HT-29 (cell line): ENCODE data around the gene SLC39A6. TPM values are rescaled to one million over a fixed set of nuclear protein-coding genes. Genes with fewer than 3 reads are reported as not detected.

Experiments used
- DNase-seq: peaks from one replicate; pipeline ENCODE4 v3.0.0-alpha.2; 2015; ENCODE audit warnings: low spot score
- total RNA-seq: library from RNA; depleted of rRNA; stranded (reverse); fragments of >200 nt; shearing (Covaris generic); gene quantifications from 2 replicates; pipeline ENCODE4 v1.2.3, GENCODE V29; 2014; rRNA removed

SLC39A6 gene
- total RNA-seq, 1 experiment from 2014 or later = 26.0 TPM

GRCh38 chr18:36064027-36064808, 64.9 kb downstream of the SLC39A6 start:
- no peak for DNase-seq

- no peak for DNase-seq
Measured at GRCh38 chr18:36058674-36059073, 70.5 kb downstream of the SLC39A6 start.

Other genes starting within 250 kb of the SLC39A6 start
- gene RPRD1A, start 61.8 kb downstream of the SLC39A6 start, total RNA-seq = 33.9 and 35.3 TPM in 2 replicates
- 42.4 and 75.2 TPM in 2 replicates for gene ELP2, start 559 bp upstream of the SLC39A6 start, total RNA-seq
- 5.9 and 6.2 TPM in 2 replicates for gene MOCOS, start 58.2 kb upstream of the SLC39A6 start, total RNA-seq
- not detected in 2 replicates for gene FHOD3, start 168.4 kb upstream of the SLC39A6 start, total RNA-seq